ENCODE data around the gene PCF11. TPM values are rescaled to one million over a fixed set of nuclear protein-coding genes. Genes with fewer than 3 reads are reported as not detected.

The PCF11 gene
- total RNA-seq, 4 donors from 2014 or later = 80.7 to 191 (median 122) TPM

- Histone ChIP-seq H3K27ac (no peak overlapping the region), H3K4me3 (no peak overlapping the region), H3K36me3 (no peaks in the 10 kb centered on the region), H3K27me3 (no peaks in the 10 kb centered on the region), H3K9me3 (no peaks in the 10 kb centered on the region), H3K4me1 (no peaks in the 10 kb centered on the region)
- no peak for DNase-seq
- intact Hi-C loops (cut with DNase I; ENCODE audit: low total_unique reads) = no loop called here
- no peak for TF ChIP-seq CTCF (IDR thresholded peaks at IDR 0.05)
- TF ChIP-seq POLR2A (IDR thresholded peaks at IDR 0.05) = no peak
Measured at GRCh38 chr11:83219095-83219494, 62.2 kb downstream of the PCF11 start.

- DNase-seq = no peak
- intact Hi-C loops (cut with DNase I; ENCODE audit: low total_unique reads) = no loop called here
- no peaks in the 10 kb centered on the region for H3K9me3 ChIP-seq
- H3K27ac ChIP-seq = no peak overlapping the region
- no peak for TF ChIP-seq POLR2A (IDR thresholded peaks at IDR 0.05)
- no peak for TF ChIP-seq CTCF (IDR thresholded peaks at IDR 0.05)
- H3K27me3 ChIP-seq = no peaks in the 10 kb centered on the region
- H3K36me3 ChIP-seq = no peaks in the 10 kb centered on the region
- H3K4me3 ChIP-seq = no peak overlapping the region
- no peaks in the 10 kb centered on the region for H3K4me1 ChIP-seq
Measured at GRCh38 chr11:83220260-83220659, 63.3 kb downstream of the PCF11 start.

- Histone ChIP-seq H3K4me1 (no peaks in the 10 kb centered on the region), H3K9me3 (no peaks in the 10 kb centered on the region), H3K27ac (no peak overlapping the region), H3K36me3 (no peaks in the 10 kb centered on the region), H3K4me3 (no peak overlapping the region), H3K27me3 (no peaks in the 10 kb centered on the region)
- DNase-seq = no peak
- intact Hi-C loops (cut with DNase I; ENCODE audit: low total_unique reads) = no loop called here
- no peak for TF ChIP-seq CTCF (IDR thresholded peaks at IDR 0.05)
- no peak for TF ChIP-seq POLR2A (IDR thresholded peaks at IDR 0.05)
Measured at GRCh38 chr11:83221694-83222093, 64.8 kb downstream of the PCF11 start.

- Histone ChIP-seq H3K27me3 (no peaks in the 10 kb centered on the region), H3K4me1 (no peaks in the 10 kb centered on the region), H3K36me3 (no peaks in the 10 kb centered on the region), H3K9me3 (no peaks in the 10 kb centered on the region), H3K4me3 (no peak overlapping the region), H3K27ac (no peak overlapping the region)
- intact Hi-C loops (cut with DNase I; ENCODE audit: low total_unique reads) = no loop called here
- no peak for TF ChIP-seq CTCF (IDR thresholded peaks at IDR 0.05)
- no peak for DNase-seq
Measured at GRCh38 chr11:83222499-83222898, 65.6 kb downstream of the PCF11 start.

GRCh38 chr11:83223457-83223856 lies 66.5 kb downstream of the PCF11 start:
- no peaks in the 10 kb centered on the region for H3K9me3 ChIP-seq
- DNase-seq = no peak
- no peak overlapping the region for H3K4me3 ChIP-seq
- no peak for TF ChIP-seq POLR2A (IDR thresholded peaks at IDR 0.05)
- no peak overlapping the region for H3K27ac ChIP-seq
- no peaks in the 10 kb centered on the region for H3K36me3 ChIP-seq
- intact Hi-C loops (cut with DNase I; ENCODE audit: low total_unique reads) = no loop called here
- no peaks in the 10 kb centered on the region for H3K4me1 ChIP-seq
- H3K27me3 ChIP-seq = no peaks in the 10 kb centered on the region

- no peaks in the 10 kb centered on the region for H3K27me3 ChIP-seq
- H3K36me3 ChIP-seq = no peaks in the 10 kb centered on the region
- no peaks in the 10 kb centered on the region for H3K4me1 ChIP-seq
- DNase-seq = no peak
- TF ChIP-seq POLR2A (IDR thresholded peaks at IDR 0.05) = no peak
- TF ChIP-seq CTCF (IDR thresholded peaks at IDR 0.05) = no peak
- no peak overlapping the region for H3K27ac ChIP-seq
- intact Hi-C loops (cut with DNase I; ENCODE audit: low total_unique reads) = no loop called here
- no peaks in the 10 kb centered on the region for H3K9me3 ChIP-seq
- H3K4me3 ChIP-seq = no peak overlapping the region
Measured at GRCh38 chr11:83235825-83236224, 78.9 kb downstream of the PCF11 start.

Data from uterus (tissue), 4 donors.